ENCODE results near the gene PNPLA3.

DNA sequence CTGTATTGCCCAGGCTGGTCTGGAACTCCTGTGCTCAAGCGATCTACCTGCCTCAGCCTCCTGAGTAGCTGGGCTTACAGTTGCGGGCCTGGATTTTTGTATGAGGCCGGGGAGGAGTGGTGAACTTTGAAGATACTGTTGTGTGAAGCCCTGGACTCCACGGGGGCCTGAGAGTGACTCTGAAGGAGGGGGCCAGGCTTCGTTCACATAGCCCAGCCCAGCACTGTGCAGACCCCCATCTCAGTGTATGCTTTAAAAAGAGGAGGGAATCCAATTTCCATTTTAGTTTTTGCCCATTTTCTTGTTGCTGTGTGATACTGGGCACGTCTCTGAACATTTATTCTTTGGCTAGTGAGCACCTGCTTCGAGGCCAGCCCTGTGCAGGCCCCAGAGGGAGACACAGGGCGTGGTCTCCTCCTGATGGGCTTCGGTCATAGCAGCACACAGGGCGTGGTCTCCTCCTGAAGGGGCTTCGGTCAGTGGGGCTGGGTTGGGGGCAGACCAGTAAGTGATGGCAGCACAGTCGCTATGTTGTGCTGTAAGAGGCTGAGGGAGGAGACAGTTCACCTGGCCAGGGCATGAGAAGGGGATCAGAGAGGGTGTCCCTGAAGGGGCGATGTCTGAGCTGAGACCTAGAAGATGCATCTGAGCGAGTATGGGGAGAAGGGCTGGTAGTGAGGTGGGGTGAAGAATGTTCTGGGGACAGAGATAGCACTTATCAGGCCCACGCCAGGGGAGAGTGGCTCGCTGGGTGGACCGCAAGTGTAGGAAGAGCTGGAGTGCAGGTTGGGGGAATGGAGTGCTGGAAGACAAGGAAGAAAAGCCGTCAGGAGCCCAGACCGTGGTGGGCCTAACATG is 45.6 kb downstream of the PNPLA3 start:
- TF ChIP-seq EP300 (IDR thresholded peaks at IDR 0.05) (no peak), POLR2AphosphoS5 (IDR thresholded peaks at IDR 0.05) (no peak)
- TF ChIP-seq, protein P1, sequence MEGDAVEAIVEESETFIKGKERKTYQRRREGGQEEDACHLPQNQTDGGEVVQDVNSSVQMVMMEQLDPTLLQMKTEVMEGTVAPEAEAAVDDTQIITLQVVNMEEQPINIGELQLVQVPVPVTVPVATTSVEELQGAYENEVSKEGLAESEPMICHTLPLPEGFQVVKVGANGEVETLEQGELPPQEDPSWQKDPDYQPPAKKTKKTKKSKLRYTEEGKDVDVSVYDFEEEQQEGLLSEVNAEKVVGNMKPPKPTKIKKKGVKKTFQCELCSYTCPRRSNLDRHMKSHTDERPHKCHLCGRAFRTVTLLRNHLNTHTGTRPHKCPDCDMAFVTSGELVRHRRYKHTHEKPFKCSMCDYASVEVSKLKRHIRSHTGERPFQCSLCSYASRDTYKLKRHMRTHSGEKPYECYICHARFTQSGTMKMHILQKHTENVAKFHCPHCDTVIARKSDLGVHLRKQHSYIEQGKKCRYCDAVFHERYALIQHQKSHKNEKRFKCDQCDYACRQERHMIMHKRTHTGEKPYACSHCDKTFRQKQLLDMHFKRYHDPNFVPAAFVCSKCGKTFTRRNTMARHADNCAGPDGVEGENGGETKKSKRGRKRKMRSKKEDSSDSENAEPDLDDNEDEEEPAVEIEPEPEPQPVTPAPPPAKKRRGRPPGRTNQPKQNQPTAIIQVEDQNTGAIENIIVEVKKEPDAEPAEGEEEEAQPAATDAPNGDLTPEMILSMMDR (IDR thresholded peaks at IDR 0.05) = no peak

All from upper lobe of left lung (tissue), 4 donors.